Panc1 (cell line): ENCODE data around the gene RAX2. TPM values are rescaled to one million over a fixed set of nuclear protein-coding genes. Genes with fewer than 3 reads are reported as not detected.

ENCODE experiments used
- ATAC-seq: fragments of 200-7000 bp; cut with Tn5 transposase; 2 replicates; pipeline ENCODE4 v1.9.1; 2020; ENCODE audit warnings: mild to moderate bottlenecking, moderate library complexity
- BruUV-seq: library from RNA; stranded (reverse); fragments of 400-500 nt; replicated peaks from 2 replicates; lab custom pipeline; 2021; lab: Mats Ljungman, UMichigan
- CTCF ChIA-PET: fragments of 300-600 bp; sonication (Branson Sonifier 250); formaldehyde crosslinking; loops from one replicate; lab custom pipeline; 2022; ENCODE audit warnings: antibody characterized with exemption; lab: Charles Lee
- POLR2A ChIA-PET: fragments of 300-600 bp; sonication (Branson Sonifier 250); formaldehyde crosslinking; loops from one replicate; lab custom pipeline; 2022; ENCODE audit warnings: antibody characterized with exemption; lab: Charles Lee
- DNase-seq: peaks from one replicate; pipeline ENCODE4 v3.0.0-alpha.2; 2010; ENCODE audit warnings: low read depth, low spot score
- H3K27ac ChIP-seq: 2 replicates; pipeline ENCODE4 v1.5.1; 2011; ENCODE audit warnings: mild to moderate bottlenecking, low read length, inconsistent platforms
- H3K27me3 ChIP-seq: fragments of 200-500 bp; sonication (Bioruptor generic); 2 replicates; pipeline ENCODE4 v1.6.0; 2014; ENCODE audit warnings: low read length, inconsistent platforms; ENCODE audit not compliant: control insufficient read depth, insufficient read depth
- H3K36me3 ChIP-seq: fragments of 200-500 bp; sonication (Bioruptor generic); 2 replicates; pipeline ENCODE4 v1.5.1; 2014; ENCODE audit warnings: inconsistent platforms, mild to moderate bottlenecking, low read length, moderate library complexity; ENCODE audit not compliant: control insufficient read depth, insufficient read depth
- H3K4me1 ChIP-seq: 2 replicates; pipeline ENCODE4 v1.5.1; 2011; ENCODE audit warnings: inconsistent platforms, mild to moderate bottlenecking, low read length, moderate library complexity; ENCODE audit not compliant: control insufficient read depth, insufficient read depth
- H3K4me3 ChIP-seq, 2 experiments: 2 replicates each; pipeline ENCODE4 v1.5.1; 2011 to 2012; ENCODE audit warnings: low read depth in 2 of 2, low read length in 2 of 2, mild to moderate bottlenecking in 2 of 2, inconsistent platforms in 1 of 2, moderate library complexity in 1 of 2
- H3K9me3 ChIP-seq: fragments of 200-500 bp; sonication (Bioruptor generic); 2 replicates; pipeline ENCODE4 v1.5.1; 2014; ENCODE audit warnings: low read depth, mild to moderate bottlenecking, inconsistent platforms, low read length, moderate library complexity; ENCODE audit not compliant: control insufficient read depth, insufficient read depth
- POLR2AphosphoS5 ChIP-seq: IDR thresholded peaks from 2 replicates; pipeline ENCODE4 v1.6.1; 2012; ENCODE audit warnings: mild to moderate bottlenecking, low read depth, low read length, moderate library complexity
- REST ChIP-seq, 2 experiments: IDR thresholded peaks; 2 replicates each; pipeline ENCODE4 v1.6.1; 2011 to 2012; ENCODE audit warnings: low read depth in 2 of 2, control low read depth in 1 of 2, low read length in 1 of 2, mild to moderate bottlenecking in 1 of 2, moderate library complexity in 1 of 2; ENCODE audit not compliant: insufficient read depth in 1 of 2
- SIN3A ChIP-seq: IDR thresholded peaks from 2 replicates; pipeline ENCODE4 v1.6.1; 2012; ENCODE audit warnings: low read depth, mild to moderate bottlenecking, low read length, moderate library complexity, borderline replicate concordance; ENCODE audit not compliant: insufficient read depth
- TCF7L2 ChIP-seq: IDR thresholded peaks from 2 replicates; pipeline ENCODE4 v1.6.1; 2011; ENCODE audit warnings: mild to moderate bottlenecking, low read depth, low read length, inconsistent platforms
- in situ Hi-C: cut with HindIII; loops from 2 replicates; pipeline ENCODE4 v1.10.0; 2016; ENCODE audit warnings: low sequenced_read_pairs, low pct_unique_long_range_greater_than_20kb
- intact Hi-C: fragments of 100-400 bp; cut with micrococcal nuclease; formaldehyde crosslinking; loops from one replicate; pipeline ENCODE4 v1.10.0; 2022; ENCODE audit not compliant: unreplicated experiment
- total RNA-seq: library from RNA; stranded (reverse); gene quantifications from one replicate; pipeline ENCODE4 v1.2.1, GENCODE V29; 2021; ENCODE audit not compliant: unreplicated experiment
- TF ChIP-seq, protein P1 (sequence below): fragments of 450-650 bp; IDR thresholded peaks from 2 replicates; pipeline ENCODE4 v1.5.1; 2017; ENCODE audit warnings: mild to moderate bottlenecking

Gene RAX2
- total RNA-seq, 1 experiment from 2014 or later, result not detected

DNA sequence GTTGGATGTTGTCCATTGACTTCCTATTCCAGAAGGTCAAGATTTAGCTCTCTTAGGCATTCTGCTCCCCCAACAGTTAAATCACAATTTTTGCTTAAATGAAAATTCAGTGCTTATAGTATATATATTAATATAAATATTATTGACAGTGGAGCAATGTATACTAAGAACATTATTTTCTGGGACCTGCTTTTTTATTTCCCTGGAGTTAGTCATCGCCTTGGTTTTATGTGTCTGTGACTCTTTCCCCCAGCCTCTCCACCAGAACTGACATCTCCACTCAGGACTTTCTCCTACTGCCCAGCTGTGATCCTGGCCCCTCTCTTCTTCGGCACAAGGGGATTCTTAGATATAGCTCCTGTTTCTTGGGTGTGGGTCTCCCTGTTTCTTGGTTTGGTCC lies 24.3 kb upstream of the RAX2 start:
- no peak overlapping the region for H3K4me3 ChIP-seq
- BruUV-seq, result no TSS peak
- DNase-seq, result no peak
- intact Hi-C loops (no loop called here), in situ Hi-C loops (no loop called here)
- H3K9me3 ChIP-seq, result no peaks in the 10 kb centered on the region
- H3K36me3 ChIP-seq, result no peaks in the 10 kb centered on the region
- H3K27me3 ChIP-seq, result no peaks in the 10 kb centered on the region
- CTCF ChIA-PET, result interaction anchor here (1.1 kb wide), 1 partner anchor 52 kb away, joined by 3 read pairs; no protein-coding TSS in a partner anchor
- POLR2A ChIA-PET, result no interaction called here
- ATAC-seq, result no peak
- no peaks in the 10 kb centered on the region for H3K4me1 ChIP-seq
- no peak overlapping the region for H3K27ac ChIP-seq
- no peak for TF ChIP-seq POLR2AphosphoS5
- TF ChIP-seq, protein P1, sequence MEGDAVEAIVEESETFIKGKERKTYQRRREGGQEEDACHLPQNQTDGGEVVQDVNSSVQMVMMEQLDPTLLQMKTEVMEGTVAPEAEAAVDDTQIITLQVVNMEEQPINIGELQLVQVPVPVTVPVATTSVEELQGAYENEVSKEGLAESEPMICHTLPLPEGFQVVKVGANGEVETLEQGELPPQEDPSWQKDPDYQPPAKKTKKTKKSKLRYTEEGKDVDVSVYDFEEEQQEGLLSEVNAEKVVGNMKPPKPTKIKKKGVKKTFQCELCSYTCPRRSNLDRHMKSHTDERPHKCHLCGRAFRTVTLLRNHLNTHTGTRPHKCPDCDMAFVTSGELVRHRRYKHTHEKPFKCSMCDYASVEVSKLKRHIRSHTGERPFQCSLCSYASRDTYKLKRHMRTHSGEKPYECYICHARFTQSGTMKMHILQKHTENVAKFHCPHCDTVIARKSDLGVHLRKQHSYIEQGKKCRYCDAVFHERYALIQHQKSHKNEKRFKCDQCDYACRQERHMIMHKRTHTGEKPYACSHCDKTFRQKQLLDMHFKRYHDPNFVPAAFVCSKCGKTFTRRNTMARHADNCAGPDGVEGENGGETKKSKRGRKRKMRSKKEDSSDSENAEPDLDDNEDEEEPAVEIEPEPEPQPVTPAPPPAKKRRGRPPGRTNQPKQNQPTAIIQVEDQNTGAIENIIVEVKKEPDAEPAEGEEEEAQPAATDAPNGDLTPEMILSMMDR, result no peak
- TF ChIP-seq SIN3A, result no peak
- no peak for TF ChIP-seq REST (IDR thresholded peaks at IDR 0.05; ENCODE audit: insufficient read depth in 1 of 2, low read depth in 2 of 2, low read length in 1 of 2)
- no peak for TF ChIP-seq TCF7L2

DNA sequence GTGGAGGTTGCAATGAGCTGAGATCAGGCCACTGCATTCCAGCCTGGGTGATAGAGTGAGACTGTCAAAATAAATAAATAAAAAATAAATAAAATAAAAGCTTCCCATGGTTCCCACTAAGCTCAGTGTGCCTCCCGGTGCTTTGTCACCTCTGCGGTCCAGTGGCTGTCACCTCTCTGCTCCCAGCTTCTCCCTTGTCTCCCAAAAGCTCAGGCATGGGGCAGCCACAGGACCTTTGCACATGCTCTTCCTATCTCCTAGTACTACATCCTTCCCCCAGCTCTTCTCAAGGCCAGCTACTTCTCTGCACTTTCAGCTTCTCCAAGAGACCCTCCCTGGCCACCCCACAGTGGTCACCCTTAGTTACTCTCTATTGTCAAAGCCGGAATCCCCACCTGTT lies 21.8 kb upstream of the RAX2 start:
- DNase-seq (no peak), ATAC-seq (no peak)
- POLR2A ChIA-PET, result interaction anchor here (0.7 kb wide), 1 partner anchor 9 kb away, joined by 4 read pairs; no protein-coding TSS in a partner anchor
- BruUV-seq, result no TSS peak
- no peaks in the 10 kb centered on the region for H3K36me3 ChIP-seq
- TF ChIP-seq REST (IDR thresholded peaks at IDR 0.05; ENCODE audit: insufficient read depth in 1 of 2, low read depth in 2 of 2, low read length in 1 of 2) (no peak), POLR2AphosphoS5 (no peak), TCF7L2 (no peak), SIN3A (no peak)
- TF ChIP-seq, protein P1, result no peak
- intact Hi-C loops (no loop called here), in situ Hi-C loops (no loop called here)
- H3K4me3 ChIP-seq, result no peak overlapping the region
- H3K4me1 ChIP-seq, result no peaks in the 10 kb centered on the region
- H3K27me3 ChIP-seq, result no peaks in the 10 kb centered on the region
- no peak overlapping the region for H3K27ac ChIP-seq
- CTCF ChIA-PET, result interaction anchor here (0.6 kb wide), 1 partner anchor 495 kb away, joined by 3 read pairs; no protein-coding TSS in a partner anchor
- H3K9me3 ChIP-seq, result no peaks in the 10 kb centered on the region
